Ishikawa (cell line): ENCODE results near the gene OR5H14.

ENCODE experiments used
- CEBPB ChIP-seq: IDR thresholded peaks from 2 replicates; pipeline ENCODE4 v1.6.1; 2012
- EP300 ChIP-seq: IDR thresholded peaks from 2 replicates; pipeline ENCODE4 v1.6.1; 2012; ENCODE audit warnings: borderline replicate concordance
- TAF1 ChIP-seq: IDR thresholded peaks from 2 replicates; pipeline ENCODE4 v1.6.1; 2012; ENCODE audit warnings: low read depth, mild to moderate bottlenecking
- TCF12 ChIP-seq: IDR thresholded peaks from 2 replicates; pipeline ENCODE4 v1.6.1; 2012; ENCODE audit warnings: low read depth

DNA sequence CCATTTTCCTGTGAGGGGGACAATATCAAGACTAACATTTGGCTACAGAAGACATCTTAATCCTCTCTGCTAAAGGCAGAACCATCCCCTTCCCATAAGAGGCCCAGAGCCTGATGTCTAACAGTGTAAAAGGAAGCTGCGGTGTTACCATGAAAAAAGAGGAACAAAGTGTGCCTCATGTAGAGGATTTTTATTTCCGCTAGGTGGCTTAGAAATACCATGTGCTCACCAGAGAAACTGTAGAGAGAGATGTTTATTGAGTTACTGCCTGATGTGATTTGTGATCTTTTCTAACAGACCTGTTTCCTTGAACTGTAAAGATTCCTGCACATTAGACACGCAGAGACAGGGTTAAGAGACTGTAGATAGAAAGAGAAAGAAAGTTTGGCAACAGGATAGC lies 41.3 kb downstream of the OR5H14 start:
- TF ChIP-seq EP300: no peak
- TF ChIP-seq TCF12: no peak
- no peak for TF ChIP-seq TAF1
- no peak for TF ChIP-seq CEBPB
